GM23338 (cell line): Measurements from ENCODE around the gene OLA1. TPM values are rescaled to one million over a fixed set of nuclear protein-coding genes. Genes with fewer than 3 reads are reported as not detected.

ENCODE experiments used
- ATAC-seq: fragments of 200-7000 bp; cut with Tn5 transposase; 3 replicates; pipeline ENCODE4 v1.9.1; 2020
- DNase-seq: peaks from one replicate; pipeline ENCODE4 v3.0.0-alpha.2; 2015; ENCODE audit warnings: low spot score
- H2AFZ ChIP-seq: fragments of 200-600 bp; sonication (generic); 2 replicates; pipeline ENCODE4 v1.8.0; 2016; ENCODE audit warnings: antibody characterized with exemption, mild to moderate bottlenecking, moderate library complexity
- H3F3A ChIP-seq: fragments of 200-600 bp; sonication (generic); replicated peaks from 2 replicates; pipeline ENCODE4 v1.8.0; 2017; ENCODE audit warnings: antibody characterized with exemption, mixed run types, low read depth
- H3K27ac ChIP-seq: fragments of 200-600 bp; sonication (generic); 2 replicates; pipeline ENCODE4 v1.6.1; 2016; ENCODE audit warnings: low read depth
- H3K27me3 ChIP-seq: fragments of 200-600 bp; sonication (generic); 2 replicates; pipeline ENCODE4 v1.8.0; 2016; ENCODE audit warnings: mild to moderate bottlenecking, mixed run types, moderate library complexity; ENCODE audit not compliant: insufficient read depth
- H3K36me3 ChIP-seq: fragments of 200-600 bp; sonication (generic); 2 replicates; pipeline ENCODE4 v1.8.0; 2016; ENCODE audit warnings: mild to moderate bottlenecking; ENCODE audit not compliant: insufficient read depth
- H3K4me1 ChIP-seq: fragments of 200-600 bp; sonication (generic); 2 replicates; pipeline ENCODE4 v1.8.0; 2016; ENCODE audit warnings: mild to moderate bottlenecking, moderate library complexity; ENCODE audit not compliant: insufficient read depth
- H3K4me2 ChIP-seq: fragments of 200-600 bp; sonication (generic); 2 replicates; pipeline ENCODE4 v1.7.1; 2017; ENCODE audit warnings: mixed run types
- H3K4me3 ChIP-seq: fragments of 200-600 bp; sonication (generic); 2 replicates; pipeline ENCODE4 v1.6.1; 2016; ENCODE audit warnings: mixed run types
- H3K79me2 ChIP-seq: fragments of 200-600 bp; sonication (generic); replicated peaks from 2 replicates; pipeline ENCODE4 v1.8.0; 2017; ENCODE audit warnings: mild to moderate bottlenecking; ENCODE audit not compliant: insufficient read depth
- H3K9me2 ChIP-seq: fragments of 200-600 bp; sonication (generic); 2 replicates; pipeline ENCODE4 v1.8.0; 2017; ENCODE audit not compliant: insufficient read depth
- H4K20me1 ChIP-seq: fragments of 200-600 bp; sonication (generic); replicated peaks from 2 replicates; pipeline ENCODE4 v1.8.0; 2017; ENCODE audit warnings: mild to moderate bottlenecking; ENCODE audit not compliant: insufficient read depth
- H3K27ac Mint-ChIP-seq: 2 replicates; pipeline ENCODE4 v1.8.0; 2020; ENCODE audit warnings: inconsistent platforms, mild to moderate bottlenecking, moderate library complexity, mixed read lengths
- H3K27me3 Mint-ChIP-seq: 3 replicates; pipeline ENCODE4 v1.8.0; 2022; ENCODE audit warnings: low read depth, mild to moderate bottlenecking, moderate library complexity, mixed read lengths, inconsistent platforms; ENCODE audit not compliant: insufficient read depth, poor library complexity
- H3K36me3 Mint-ChIP-seq: 3 replicates; pipeline ENCODE4 v1.8.0; 2021; ENCODE audit warnings: low read depth, mild to moderate bottlenecking, inconsistent platforms, moderate library complexity, mixed read lengths
- H3K4me1 Mint-ChIP-seq: 3 replicates; pipeline ENCODE4 v1.8.0; 2020; ENCODE audit warnings: mild to moderate bottlenecking, inconsistent platforms, mixed read lengths
- H3K4me3 Mint-ChIP-seq: 3 replicates; pipeline ENCODE4 v1.8.0; 2021; ENCODE audit warnings: moderate library complexity, mild to moderate bottlenecking, inconsistent platforms, mixed read lengths
- H3K9me3 Mint-ChIP-seq: 3 replicates; pipeline ENCODE4 v1.8.0; 2020; ENCODE audit warnings: moderate library complexity, mild to moderate bottlenecking, inconsistent platforms, mixed read lengths
- EZH2phosphoT487 ChIP-seq: fragments of 200-600 bp; sonication (generic); IDR thresholded peaks from one replicate; pipeline ENCODE4 v1.8.1; 2018; ENCODE audit warnings: antibody characterized with exemption; ENCODE audit not compliant: unreplicated experiment
- JUNB ChIP-seq: IDR thresholded peaks from one replicate; pipeline ENCODE4 v1.6.1; 2016; ENCODE audit warnings: antibody characterized with exemption; ENCODE audit not compliant: unreplicated experiment
- POLR2AphosphoS5 ChIP-seq: IDR thresholded peaks from 2 replicates; pipeline ENCODE4 v1.6.1; 2016; ENCODE audit warnings: antibody characterized with exemption, low read depth
- STAT1 ChIP-seq: IDR thresholded peaks from one replicate; pipeline ENCODE4 v1.6.1; 2016; ENCODE audit warnings: antibody characterized with exemption; ENCODE audit not compliant: unreplicated experiment
- ZNF114 ChIP-seq: fragments of 250-450 bp; sonication (Bioruptor Pico); IDR thresholded peaks from 2 replicates; pipeline ENCODE4 v1.5.0; 2020; ENCODE audit warnings: mild to moderate bottlenecking, moderate library complexity
- ZNF331 ChIP-seq: fragments of 250-450 bp; sonication (Bioruptor Pico); IDR thresholded peaks from 2 replicates; pipeline ENCODE4 v1.5.0; 2020; ENCODE audit warnings: low read depth, mild to moderate bottlenecking, moderate library complexity
- polyA plus RNA-seq: library from polyadenylated mRNA; unstranded; fragments of >200 nt; fragmentation: Nextera tagmentation; extraction: Ambion mirVana; gene quantifications from 2 replicates; pipeline ENCODE4 v1.2.1, GENCODE V29; 2016
- total RNA-seq: library from RNA; depleted of rRNA; stranded (reverse); fragments of >200 nt; shearing (Covaris generic); gene quantifications from 2 replicates; pipeline ENCODE4 v1.2.3, GENCODE V29; 2014
- TF ChIP-seq, protein P1 (sequence below): fragments of 250-450 bp; sonication (Bioruptor Pico); IDR thresholded peaks from 2 replicates; pipeline ENCODE4 v1.5.0; 2020; ENCODE audit warnings: mild to moderate bottlenecking, moderate library complexity
- TF ChIP-seq, protein P2 (sequence below): IDR thresholded peaks from 2 replicates; pipeline ENCODE4 v1.6.1; 2016; ENCODE audit warnings: antibody characterized with exemption
- TF ChIP-seq, protein P3 (sequence below): IDR thresholded peaks from one replicate; pipeline ENCODE4 v1.6.1; 2018; ENCODE audit warnings: antibody characterized with exemption; ENCODE audit not compliant: unreplicated experiment

OLA1 gene
- total and polyA plus RNA-seq, 2 experiments from 2014 or later, result 104 to 242 TPM

DNA sequence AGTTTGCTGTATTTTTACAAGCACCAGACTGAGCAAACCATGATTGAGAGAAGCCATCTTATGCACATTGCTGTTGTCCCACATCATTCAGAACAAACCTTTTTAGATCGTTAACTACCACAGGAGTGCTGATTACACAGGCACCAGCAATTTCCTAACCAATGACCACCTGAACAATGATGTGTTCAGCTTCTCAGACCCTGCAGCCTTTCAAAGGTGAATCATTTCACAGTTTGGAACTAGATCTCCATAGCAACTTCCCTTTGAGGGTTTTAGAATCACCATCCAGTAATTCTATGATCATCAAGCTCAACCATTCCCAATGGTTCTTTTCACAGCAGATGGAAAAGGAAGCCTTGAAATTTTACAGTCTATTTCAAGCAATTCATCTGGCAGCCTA is 71.4 kb downstream of the OLA1 start (continued):
- TF ChIP-seq, protein P1, sequence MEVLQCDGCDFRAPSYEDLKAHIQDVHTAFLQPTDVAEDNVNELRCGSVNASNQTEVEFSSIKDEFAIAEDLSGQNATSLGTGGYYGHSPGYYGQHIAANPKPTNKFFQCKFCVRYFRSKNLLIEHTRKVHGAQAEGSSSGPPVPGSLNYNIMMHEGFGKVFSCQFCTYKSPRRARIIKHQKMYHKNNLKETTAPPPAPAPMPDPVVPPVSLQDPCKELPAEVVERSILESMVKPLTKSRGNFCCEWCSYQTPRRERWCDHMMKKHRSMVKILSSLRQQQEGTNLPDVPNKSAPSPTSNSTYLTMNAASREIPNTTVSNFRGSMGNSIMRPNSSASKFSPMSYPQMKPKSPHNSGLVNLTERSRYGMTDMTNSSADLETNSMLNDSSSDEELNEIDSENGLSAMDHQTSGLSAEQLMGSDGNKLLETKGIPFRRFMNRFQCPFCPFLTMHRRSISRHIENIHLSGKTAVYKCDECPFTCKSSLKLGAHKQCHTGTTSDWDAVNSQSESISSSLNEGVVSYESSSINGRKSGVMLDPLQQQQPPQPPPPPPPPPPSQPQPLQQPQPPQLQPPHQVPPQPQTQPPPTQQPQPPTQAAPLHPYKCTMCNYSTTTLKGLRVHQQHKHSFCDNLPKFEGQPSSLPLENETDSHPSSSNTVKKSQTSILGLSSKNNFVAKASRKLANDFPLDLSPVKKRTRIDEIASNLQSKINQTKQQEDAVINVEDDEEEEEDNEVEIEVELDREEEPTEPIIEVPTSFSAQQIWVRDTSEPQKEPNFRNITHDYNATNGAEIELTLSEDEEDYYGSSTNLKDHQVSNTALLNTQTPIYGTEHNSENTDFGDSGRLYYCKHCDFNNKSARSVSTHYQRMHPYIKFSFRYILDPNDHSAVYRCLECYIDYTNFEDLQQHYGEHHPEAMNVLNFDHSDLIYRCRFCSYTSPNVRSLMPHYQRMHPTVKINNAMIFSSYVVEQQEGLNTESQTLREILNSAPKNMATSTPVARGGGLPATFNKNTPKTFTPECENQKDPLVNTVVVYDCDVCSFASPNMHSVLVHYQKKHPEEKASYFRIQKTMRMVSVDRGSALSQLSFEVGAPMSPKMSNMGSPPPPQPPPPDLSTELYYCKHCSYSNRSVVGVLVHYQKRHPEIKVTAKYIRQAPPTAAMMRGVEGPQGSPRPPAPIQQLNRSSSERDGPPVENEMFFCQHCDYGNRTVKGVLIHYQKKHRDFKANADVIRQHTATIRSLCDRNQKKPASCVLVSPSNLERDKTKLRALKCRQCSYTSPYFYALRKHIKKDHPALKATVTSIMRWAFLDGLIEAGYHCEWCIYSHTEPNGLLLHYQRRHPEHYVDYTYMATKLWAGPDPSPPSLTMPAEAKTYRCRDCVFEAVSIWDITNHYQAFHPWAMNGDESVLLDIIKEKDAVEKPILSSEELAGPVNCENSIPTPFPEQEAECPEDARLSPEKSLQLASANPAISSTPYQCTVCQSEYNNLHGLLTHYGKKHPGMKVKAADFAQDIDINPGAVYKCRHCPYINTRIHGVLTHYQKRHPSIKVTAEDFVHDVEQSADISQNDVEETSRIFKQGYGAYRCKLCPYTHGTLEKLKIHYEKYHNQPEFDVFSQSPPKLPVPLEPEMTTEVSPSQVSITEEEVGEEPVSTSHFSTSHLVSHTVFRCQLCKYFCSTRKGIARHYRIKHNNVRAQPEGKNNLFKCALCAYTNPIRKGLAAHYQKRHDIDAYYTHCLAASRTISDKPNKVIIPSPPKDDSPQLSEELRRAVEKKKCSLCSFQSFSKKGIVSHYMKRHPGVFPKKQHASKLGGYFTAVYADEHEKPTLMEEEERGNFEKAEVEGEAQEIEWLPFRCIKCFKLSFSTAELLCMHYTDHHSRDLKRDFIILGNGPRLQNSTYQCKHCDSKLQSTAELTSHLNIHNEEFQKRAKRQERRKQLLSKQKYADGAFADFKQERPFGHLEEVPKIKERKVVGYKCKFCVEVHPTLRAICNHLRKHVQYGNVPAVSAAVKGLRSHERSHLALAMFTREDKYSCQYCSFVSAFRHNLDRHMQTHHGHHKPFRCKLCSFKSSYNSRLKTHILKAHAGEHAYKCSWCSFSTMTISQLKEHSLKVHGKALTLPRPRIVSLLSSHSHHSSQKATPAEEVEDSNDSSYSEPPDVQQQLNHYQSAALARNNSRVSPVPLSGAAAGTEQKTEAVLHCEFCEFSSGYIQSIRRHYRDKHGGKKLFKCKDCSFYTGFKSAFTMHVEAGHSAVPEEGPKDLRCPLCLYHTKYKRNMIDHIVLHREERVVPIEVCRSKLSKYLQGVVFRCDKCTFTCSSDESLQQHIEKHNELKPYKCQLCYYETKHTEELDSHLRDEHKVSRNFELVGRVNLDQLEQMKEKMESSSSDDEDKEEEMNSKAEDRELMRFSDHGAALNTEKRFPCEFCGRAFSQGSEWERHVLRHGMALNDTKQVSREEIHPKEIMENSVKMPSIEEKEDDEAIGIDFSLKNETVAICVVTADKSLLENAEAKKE, result no peak
- no peak for TF ChIP-seq STAT1

DNA sequence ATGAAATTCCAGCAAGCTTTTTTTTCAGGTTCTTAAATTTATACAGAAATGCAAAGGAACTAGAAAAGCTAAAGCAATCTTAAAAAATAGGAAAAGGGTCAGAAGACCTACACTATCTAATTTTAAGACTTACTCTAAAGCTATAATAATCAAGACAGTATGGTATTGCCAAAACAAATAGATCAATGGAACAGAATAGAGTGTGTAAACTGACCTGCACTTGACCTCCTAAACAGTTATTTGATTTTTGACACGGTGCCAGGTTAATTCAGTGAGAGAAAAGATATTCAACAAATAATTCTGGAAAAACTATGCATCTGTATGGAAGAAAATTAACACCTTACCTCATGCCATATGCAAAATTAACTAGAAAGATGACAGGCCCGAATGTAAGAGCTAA is 73.6 kb downstream of the OLA1 start:
- Histone ChIP-seq H3F3A (no peaks in the 10 kb centered on the region), H3K36me3 (no peaks in the 10 kb centered on the region), H3K4me3 (no peak overlapping the region), H3K27me3 (no peaks in the 10 kb centered on the region), H3K4me1 (no peaks in the 10 kb centered on the region), H4K20me1 (no peaks in the 10 kb centered on the region), H3K27ac (no peak overlapping the region), H3K9me2 (no peaks in the 10 kb centered on the region), H2AFZ (no peak overlapping the region), H3K4me2 (no peak overlapping the region), H3K79me2 (peaks cover 80% of the 10 kb centered on the region)
- peaks cover 18% of the 10 kb centered on the region; the same call in 2 of the 3 replicates for H3K9me3 Mint-ChIP-seq
- H3K4me3 Mint-ChIP-seq, result no peak overlapping the region
- no peaks in the 10 kb centered on the region for H3K27me3 Mint-ChIP-seq
- peaks cover 7% of the 10 kb centered on the region for H3K4me1 Mint-ChIP-seq
- TF ChIP-seq, protein P2, sequence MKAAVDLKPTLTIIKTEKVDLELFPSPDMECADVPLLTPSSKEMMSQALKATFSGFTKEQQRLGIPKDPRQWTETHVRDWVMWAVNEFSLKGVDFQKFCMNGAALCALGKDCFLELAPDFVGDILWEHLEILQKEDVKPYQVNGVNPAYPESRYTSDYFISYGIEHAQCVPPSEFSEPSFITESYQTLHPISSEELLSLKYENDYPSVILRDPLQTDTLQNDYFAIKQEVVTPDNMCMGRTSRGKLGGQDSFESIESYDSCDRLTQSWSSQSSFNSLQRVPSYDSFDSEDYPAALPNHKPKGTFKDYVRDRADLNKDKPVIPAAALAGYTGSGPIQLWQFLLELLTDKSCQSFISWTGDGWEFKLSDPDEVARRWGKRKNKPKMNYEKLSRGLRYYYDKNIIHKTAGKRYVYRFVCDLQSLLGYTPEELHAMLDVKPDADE, result no peak
- TF ChIP-seq, protein P3, sequence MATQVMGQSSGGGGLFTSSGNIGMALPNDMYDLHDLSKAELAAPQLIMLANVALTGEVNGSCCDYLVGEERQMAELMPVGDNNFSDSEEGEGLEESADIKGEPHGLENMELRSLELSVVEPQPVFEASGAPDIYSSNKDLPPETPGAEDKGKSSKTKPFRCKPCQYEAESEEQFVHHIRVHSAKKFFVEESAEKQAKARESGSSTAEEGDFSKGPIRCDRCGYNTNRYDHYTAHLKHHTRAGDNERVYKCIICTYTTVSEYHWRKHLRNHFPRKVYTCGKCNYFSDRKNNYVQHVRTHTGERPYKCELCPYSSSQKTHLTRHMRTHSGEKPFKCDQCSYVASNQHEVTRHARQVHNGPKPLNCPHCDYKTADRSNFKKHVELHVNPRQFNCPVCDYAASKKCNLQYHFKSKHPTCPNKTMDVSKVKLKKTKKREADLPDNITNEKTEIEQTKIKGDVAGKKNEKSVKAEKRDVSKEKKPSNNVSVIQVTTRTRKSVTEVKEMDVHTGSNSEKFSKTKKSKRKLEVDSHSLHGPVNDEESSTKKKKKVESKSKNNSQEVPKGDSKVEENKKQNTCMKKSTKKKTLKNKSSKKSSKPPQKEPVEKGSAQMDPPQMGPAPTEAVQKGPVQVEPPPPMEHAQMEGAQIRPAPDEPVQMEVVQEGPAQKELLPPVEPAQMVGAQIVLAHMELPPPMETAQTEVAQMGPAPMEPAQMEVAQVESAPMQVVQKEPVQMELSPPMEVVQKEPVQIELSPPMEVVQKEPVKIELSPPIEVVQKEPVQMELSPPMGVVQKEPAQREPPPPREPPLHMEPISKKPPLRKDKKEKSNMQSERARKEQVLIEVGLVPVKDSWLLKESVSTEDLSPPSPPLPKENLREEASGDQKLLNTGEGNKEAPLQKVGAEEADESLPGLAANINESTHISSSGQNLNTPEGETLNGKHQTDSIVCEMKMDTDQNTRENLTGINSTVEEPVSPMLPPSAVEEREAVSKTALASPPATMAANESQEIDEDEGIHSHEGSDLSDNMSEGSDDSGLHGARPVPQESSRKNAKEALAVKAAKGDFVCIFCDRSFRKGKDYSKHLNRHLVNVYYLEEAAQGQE, result no peak
- TF ChIP-seq EZH2phosphoT487 (no peak), JUNB (no peak), POLR2AphosphoS5 (no peak), ZNF331 (CRISPR knock-in tag) (no peak), ZNF114 (CRISPR knock-in tag) (no peak)
- peaks cover 34% of the 10 kb centered on the region for H3K36me3 Mint-ChIP-seq
- no peak for ATAC-seq
- no peak for DNase-seq
- H3K27ac Mint-ChIP-seq, result no peak overlapping the region
